ENCODE measurements around the gene PLEKHA1.

DNA sequence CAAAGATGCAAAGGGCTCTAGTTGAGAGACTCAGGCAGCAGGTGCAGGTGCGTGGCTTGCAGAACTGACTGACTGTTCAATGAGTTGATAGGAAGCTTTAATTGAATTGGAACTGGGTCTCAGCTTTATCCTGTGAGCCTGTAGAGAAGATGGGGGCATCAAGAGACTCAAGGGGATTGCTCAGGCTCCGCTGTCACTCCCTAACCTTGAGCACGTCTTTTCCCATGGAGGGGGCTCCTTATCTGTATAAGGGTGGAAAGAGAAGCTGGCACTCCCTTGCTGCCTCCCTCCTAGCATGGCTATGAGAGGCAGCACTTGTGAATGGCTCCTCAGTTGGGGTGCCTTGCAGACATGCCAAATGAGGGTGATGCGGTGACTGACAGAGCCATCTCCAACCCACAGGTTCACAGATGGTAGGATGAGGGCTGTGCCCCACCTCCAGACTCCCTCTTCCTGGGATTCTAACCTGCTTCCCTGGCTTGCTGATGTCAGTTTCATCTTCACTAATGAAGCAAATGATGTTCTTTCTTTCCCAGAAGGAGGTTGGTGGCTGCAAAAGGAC, 12.4 kb upstream of the PLEKHA1 start:
- no peak for TF ChIP-seq POLR2AphosphoS5 (IDR thresholded peaks at IDR 0.05; ENCODE audit: low read depth, low read length)
- TF ChIP-seq POLR2A (IDR thresholded peaks at IDR 0.05; ENCODE audit: low read depth, low read length), result no peak
- no peak for TF ChIP-seq POU2F2 (IDR thresholded peaks at IDR 0.05; ENCODE audit: low read depth, low read length)
- TF ChIP-seq SPI1 (IDR thresholded peaks at IDR 0.05; ENCODE audit: low read depth, low read length), result no peak

Data from GM12891 (cell line).